ENCODE measurements around the gene MED12.
"Not testable (repeated sequence)": the region's sequence is repeated elsewhere in the genome, so short reads cannot be mapped to it uniquely, and the experiment has no call there.

The MED12 gene

GRCh38 chrX:71166461-71166860 lies 48.1 kb downstream of the MED12 start:
- no peak for DNase-seq

GRCh38 chrX:71167031-71167781 lies 48.8 kb downstream of the MED12 start:
- no peak for DNase-seq

GRCh38 chrX:71168134-71168533 lies 49.7 kb downstream of the MED12 start:
- no peak for DNase-seq

- DNase-seq = no peak
Observed at GRCh38 chrX:71169586-71169985, 51.2 kb downstream of the MED12 start.

GRCh38 chrX:71170660-71171059 lies 52.3 kb downstream of the MED12 start:
- DNase-seq = no peak

- no peak for DNase-seq
Observed at GRCh38 chrX:71171110-71171801, 52.9 kb downstream of the MED12 start.

- DNase-seq = no peak
Observed at GRCh38 chrX:71173440-71173839, 55.0 kb downstream of the MED12 start.

- DNase-seq = no peak
Observed at GRCh38 chrX:71174795-71175194, 56.4 kb downstream of the MED12 start.

GRCh38 chrX:71175531-71175930 lies 57.1 kb downstream of the MED12 start:
- DNase-seq = no peak

- no peak for DNase-seq
Observed at GRCh38 chrX:71177327-71177726, 58.9 kb downstream of the MED12 start.

GRCh38 chrX:71178908-71179307 lies 60.5 kb downstream of the MED12 start:
- peak; percentile 20 for DNase-seq

GRCh38 chrX:71180579-71181265 lies 62.3 kb downstream of the MED12 start:
- not testable (repeated sequence) for DNase-seq

- DNase-seq = no peak
Observed at GRCh38 chrX:71181558-71181909, 63.1 kb downstream of the MED12 start.

- DNase-seq = peak; percentile 96
Observed at GRCh38 chrX:71181910-71182799, 63.8 kb downstream of the MED12 start.

- no peak for DNase-seq
Observed at GRCh38 chrX:71182871-71183270, 64.5 kb downstream of the MED12 start.

- DNase-seq = no peak
Observed at GRCh38 chrX:71183341-71183740, 64.9 kb downstream of the MED12 start.

GRCh38 chrX:71184092-71184491 lies 65.7 kb downstream of the MED12 start:
- DNase-seq = no peak

- DNase-seq = no peak
Observed at GRCh38 chrX:71184803-71185495, 66.6 kb downstream of the MED12 start.

- no peak for DNase-seq
Observed at GRCh38 chrX:71191248-71191647, 72.9 kb downstream of the MED12 start.

Measured in DMS 273 treated with DMSO at 0.1 percent for 48 hours (cell line).